IMR-90 (cell line): Measurements from ENCODE around the gene SPATA21. TPM values are rescaled to one million over a fixed set of nuclear protein-coding genes. Genes with fewer than 3 reads are reported as not detected.

Experiments
- ATAC-seq: fragments of 200-7000 bp; cut with Tn5 transposase; 2 replicates; pipeline ENCODE4 v1.9.1; 2020; ENCODE audit warnings: low read depth, mild to moderate bottlenecking, moderate library complexity
- BruUV-seq: library from RNA; stranded (reverse); fragments of 400-500 nt; replicated peaks from 2 replicates; lab custom pipeline; 2021; lab: Mats Ljungman, UMichigan
- CTCF ChIA-PET: fragments of 300-600 bp; formaldehyde crosslinking; extraction: SDS; loops from one replicate; lab custom pipeline; 2021; ENCODE audit warnings: antibody characterized with exemption; lab: Yijun Ruan, JAX
- POLR2A ChIA-PET: fragments of 300-600 bp; sonication (Branson Sonifier 250); formaldehyde crosslinking; loops from one replicate; lab custom pipeline; 2022; ENCODE audit warnings: antibody characterized with exemption; ENCODE audit not compliant: unreplicated experiment; lab: Charles Lee
- DNase-seq: peaks from one replicate; pipeline ENCODE4 v3.0.0; 2013
- H2AFZ ChIP-seq: replicated peaks from 2 replicates; pipeline ENCODE3; 2013; ENCODE audit warnings: low read length, mild to moderate bottlenecking; ENCODE audit not compliant: poor library complexity
- H2AK5ac ChIP-seq: 2 replicates; pipeline ENCODE4 v1.6.1; 2013; ENCODE audit warnings: low read depth, low read length, inconsistent platforms
- H2AK9ac ChIP-seq: replicated peaks from 2 replicates; pipeline ENCODE3; 2013; ENCODE audit warnings: mild to moderate bottlenecking, low read depth, low read length, moderate library complexity; ENCODE audit not compliant: poor library complexity
- H2BK120ac ChIP-seq: 2 replicates; pipeline ENCODE4 v1.6.1; 2013; ENCODE audit warnings: low read depth, low read length, inconsistent platforms
- H2BK15ac ChIP-seq: 3 replicates; pipeline ENCODE4 v1.6.1; 2013; ENCODE audit warnings: low read depth, low read length, inconsistent platforms
- H2BK20ac ChIP-seq: 2 replicates; pipeline ENCODE4 v1.6.1; 2013; ENCODE audit warnings: low read depth, mild to moderate bottlenecking, inconsistent platforms, low read length, moderate library complexity
- H2BK5ac ChIP-seq: 2 replicates; pipeline ENCODE4 v1.6.1; 2013; ENCODE audit warnings: mild to moderate bottlenecking, low read depth, low read length, inconsistent platforms; ENCODE audit not compliant: poor library complexity, severe bottlenecking
- H3K14ac ChIP-seq: replicated peaks from 2 replicates; pipeline ENCODE4 v1.6.1; 2013; ENCODE audit warnings: low read depth, low read length, inconsistent platforms
- H3K18ac ChIP-seq: 2 replicates; pipeline ENCODE4 v1.6.1; 2013; ENCODE audit warnings: low read depth, low read length, control low read depth
- H3K23ac ChIP-seq: 2 replicates; pipeline ENCODE4 v1.6.1; 2013; ENCODE audit warnings: low read depth, low read length, inconsistent platforms
- H3K27ac ChIP-seq: 2 replicates; pipeline ENCODE4 v1.5.1; 2013; ENCODE audit warnings: mild to moderate bottlenecking, control low read depth, low read length; ENCODE audit not compliant: insufficient read depth
- H3K27me3 ChIP-seq: 2 replicates; pipeline ENCODE4 v1.6.1; 2013; ENCODE audit warnings: low read length; ENCODE audit not compliant: control insufficient read depth, insufficient read depth
- H3K36me3 ChIP-seq: 2 replicates; pipeline ENCODE4 v1.6.1; 2013; ENCODE audit warnings: low read length, mixed read lengths; ENCODE audit not compliant: control insufficient read depth, insufficient read depth
- H3K4ac ChIP-seq: 2 replicates; pipeline ENCODE4 v1.6.1; 2013; ENCODE audit warnings: low read depth, low read length, inconsistent platforms
- H3K4me1 ChIP-seq: 2 replicates; pipeline ENCODE4 v1.6.1; 2013; ENCODE audit warnings: low read length, mixed read lengths; ENCODE audit not compliant: control insufficient read depth, insufficient read depth
- H3K4me2 ChIP-seq: 2 replicates; pipeline ENCODE4 v1.6.1; 2013; ENCODE audit warnings: low read depth, mild to moderate bottlenecking, control low read depth, low read length, moderate library complexity
- H3K4me3 ChIP-seq: 2 replicates; pipeline ENCODE4 v1.5.1; 2013; ENCODE audit warnings: low read depth, mild to moderate bottlenecking, control low read depth, low read length, moderate library complexity; ENCODE audit not compliant: insufficient read depth
- H3K56ac ChIP-seq: 2 replicates; pipeline ENCODE4 v1.6.1; 2013; ENCODE audit warnings: low read length, inconsistent platforms; ENCODE audit not compliant: insufficient read depth; ENCODE audit errors: extremely low read depth
- H3K79me1 ChIP-seq, 2 experiments: 2 replicates each; pipeline ENCODE4 v1.6.1; 2013; ENCODE audit warnings: low read length in 2 of 2, inconsistent platforms in 1 of 2, low read depth in 1 of 2
- H3K9ac ChIP-seq: 2 replicates; pipeline ENCODE4 v1.6.1; 2013; ENCODE audit warnings: low read depth, low read length, control low read depth
- H3K9me1 ChIP-seq: 2 replicates; pipeline ENCODE4 v1.6.1; 2013; ENCODE audit warnings: low read length, inconsistent platforms; ENCODE audit not compliant: insufficient read depth
- H3K9me3 ChIP-seq: 2 replicates; pipeline ENCODE4 v1.6.1; 2013; ENCODE audit warnings: low read length; ENCODE audit not compliant: control insufficient read depth, insufficient read depth
- H4K20me1 ChIP-seq: 2 replicates; pipeline ENCODE4 v1.6.1; 2013; ENCODE audit warnings: low read length, inconsistent platforms; ENCODE audit not compliant: insufficient read depth
- H4K5ac ChIP-seq: 2 replicates; pipeline ENCODE4 v1.6.1; 2013; ENCODE audit warnings: mild to moderate bottlenecking, low read depth, low read length, control low read depth
- H4K8ac ChIP-seq, 2 experiments: 2 replicates each; pipeline ENCODE4 v1.6.1; 2013; ENCODE audit warnings: low read depth in 2 of 2, low read length in 2 of 2, control low read depth in 1 of 2, inconsistent platforms in 1 of 2
- H4K91ac ChIP-seq: 2 replicates; pipeline ENCODE4 v1.6.1; 2013; ENCODE audit warnings: low read depth, low read length, inconsistent platforms; ENCODE audit not compliant: insufficient read depth
- FOS ChIP-seq: fragments of 150-350 bp; IDR thresholded peaks from 2 replicates; pipeline ENCODE4 v1.6.1; 2016; ENCODE audit warnings: low read depth, low read length
- NFE2L2 ChIP-seq: fragments of 150-350 bp; IDR thresholded peaks from 2 replicates; pipeline ENCODE4 v1.6.1; 2016; ENCODE audit warnings: low read depth, mild to moderate bottlenecking, low read length
- WGBS, 2 experiments: methylation state at CpG; one replicate each; pipeline versions ENCODE4 v1.1.5 to v1.1.7; 2013; ENCODE audit warnings: missing lambda C conversion rate in 2 of 2; ENCODE audit not compliant: insufficient read length in 1 of 2; ENCODE audit errors: extremely low coverage in 2 of 2; 5-methylcytosine and 5-hydroxymethylcytosine counted together
- dilution Hi-C: fragments of 300-500 bp; cut with HindIII; formaldehyde crosslinking; loops from one replicate; pipeline ENCODE4 v1.14.3; 2018; ENCODE audit warnings: low sequenced_read_pairs; ENCODE audit not compliant: unreplicated experiment
- in situ Hi-C: fragments of 300-500 bp; cut with MboI; formaldehyde crosslinking; loops from 3 replicates; pipeline ENCODE4 v1.14.3; 2019; ENCODE audit warnings: low sequenced_read_pairs, inconsistent platforms, mixed read lengths
- intact Hi-C: fragments of 100-400 bp; cut with micrococcal nuclease; formaldehyde crosslinking; loops from 2 replicates; pipeline ENCODE4 v1.10.0; 2022
- polyA plus RNA-seq, 3 experiments: library from polyadenylated mRNA; depleted of rRNA; stranded (reverse); fragments of >200 nt; gene quantifications; 2 replicates each; pipeline ENCODE4 v1.2.3, GENCODE V29; 2012; ENCODE audit warnings: low replicate concordance in 1 of 3
- total RNA-seq: library from RNA; depleted of rRNA; stranded (reverse); fragments of >200 nt; gene quantifications from 2 replicates; pipeline ENCODE4 v1.2.3, GENCODE V29; 2012
- TF ChIP-seq, protein P1 (sequence below): conservative IDR thresholded peaks from 2 replicates; pipeline ENCODE4 v1.5.1; 2012; ENCODE audit warnings: mild to moderate bottlenecking, low read depth, low read length, improper control_type of control experiment

SPATA21 gene
- total and polyA plus RNA-seq, 2 of the 4 experiments (the other 2 are of a cell fraction), result not detected

DNA sequence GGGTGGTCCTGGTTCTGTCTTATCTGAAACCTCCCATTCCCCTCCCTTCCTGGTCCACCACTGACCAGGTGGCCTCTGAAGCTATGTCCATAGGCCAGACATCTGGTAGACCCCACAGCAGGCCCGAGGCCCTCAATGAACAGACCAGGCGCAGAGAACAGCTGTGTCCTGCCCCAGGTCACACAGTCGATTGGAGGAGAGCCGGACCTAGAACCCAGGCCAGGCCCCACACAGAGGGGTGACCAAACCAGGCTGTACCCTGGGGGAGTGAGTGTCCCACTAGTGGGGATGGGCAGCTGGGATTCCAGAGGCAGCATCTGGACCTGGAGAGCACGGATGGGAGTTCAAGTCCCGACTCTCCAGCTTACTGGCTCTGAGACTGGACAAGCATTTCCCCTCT lies 47.7 kb upstream of the SPATA21 start:
- Histone ChIP-seq H3K4me2 (no peak overlapping the region), H2BK120ac (no peak overlapping the region), H2AFZ (no peak overlapping the region), H4K8ac (no peak overlapping the region), H3K4me1 (peaks cover 1% of the 10 kb centered on the region; the same call in 1 of the 2 replicates), H2BK15ac (no peak overlapping the region), H2AK9ac (no peak overlapping the region), H2BK5ac (no peak overlapping the region), H3K4ac (no peak overlapping the region), H2BK20ac (no peak overlapping the region), H4K91ac (no peak overlapping the region), H3K9me1 (no peaks in the 10 kb centered on the region; the same call in 1 of the 2 replicates), H3K27ac (no peak overlapping the region), H3K14ac (no peak overlapping the region), H3K18ac (no peak overlapping the region), H4K20me1 (no peaks in the 10 kb centered on the region), H3K9ac (no peak overlapping the region), H3K23ac (no peak overlapping the region), H3K27me3 (no peaks in the 10 kb centered on the region), H3K56ac (no peak overlapping the region), H4K5ac (no peak overlapping the region), H3K36me3 (peaks cover 46% of the 10 kb centered on the region), H3K4me3 (no peak overlapping the region), H3K79me1 (peaks cover 0 to 9% of the 10 kb centered on the region in 2 experiments; a peak in 2 of 4 replicates), H3K9me3 (no peaks in the 10 kb centered on the region), H2AK5ac (no peak overlapping the region)
- no TSS peak for BruUV-seq
- dilution Hi-C loops (no loop called here), intact Hi-C loops (no loop called here), in situ Hi-C loops (no loop called here)
- DNase-seq (no peak), ATAC-seq (no peak)
- CTCF ChIA-PET, result no interaction called here
- WGBS, 2 experiments, result 100% methylated on average over 2 of the region's 6 CpGs; no CpG with 5 or more reads in 1 of the 2 experiments
- POLR2A ChIA-PET, result no interaction called here
- TF ChIP-seq, protein P1, sequence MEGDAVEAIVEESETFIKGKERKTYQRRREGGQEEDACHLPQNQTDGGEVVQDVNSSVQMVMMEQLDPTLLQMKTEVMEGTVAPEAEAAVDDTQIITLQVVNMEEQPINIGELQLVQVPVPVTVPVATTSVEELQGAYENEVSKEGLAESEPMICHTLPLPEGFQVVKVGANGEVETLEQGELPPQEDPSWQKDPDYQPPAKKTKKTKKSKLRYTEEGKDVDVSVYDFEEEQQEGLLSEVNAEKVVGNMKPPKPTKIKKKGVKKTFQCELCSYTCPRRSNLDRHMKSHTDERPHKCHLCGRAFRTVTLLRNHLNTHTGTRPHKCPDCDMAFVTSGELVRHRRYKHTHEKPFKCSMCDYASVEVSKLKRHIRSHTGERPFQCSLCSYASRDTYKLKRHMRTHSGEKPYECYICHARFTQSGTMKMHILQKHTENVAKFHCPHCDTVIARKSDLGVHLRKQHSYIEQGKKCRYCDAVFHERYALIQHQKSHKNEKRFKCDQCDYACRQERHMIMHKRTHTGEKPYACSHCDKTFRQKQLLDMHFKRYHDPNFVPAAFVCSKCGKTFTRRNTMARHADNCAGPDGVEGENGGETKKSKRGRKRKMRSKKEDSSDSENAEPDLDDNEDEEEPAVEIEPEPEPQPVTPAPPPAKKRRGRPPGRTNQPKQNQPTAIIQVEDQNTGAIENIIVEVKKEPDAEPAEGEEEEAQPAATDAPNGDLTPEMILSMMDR, result no peak
- no peak for TF ChIP-seq FOS
- no peak for TF ChIP-seq NFE2L2
